HG03135 (cell line): ENCODE measurements around the gene NRCAM.
"Not testable (repeated sequence)": the region's sequence is repeated elsewhere in the genome, so short reads cannot be mapped to it uniquely, and the experiment has no call there.

Source experiments
- ATAC-seq: cut with Tn5 transposase; IDR thresholded peaks from one replicate; pipeline ENCODE4 v1.9.1; 2021; ENCODE audit warnings: mild to moderate bottlenecking, moderate library complexity; ENCODE audit not compliant: unreplicated experiment

NRCAM gene

GRCh38 chr7:108403597-108404217 is 52.5 kb downstream of the NRCAM start:
- ATAC-seq: no peak

- ATAC-seq: no peak
Measured at GRCh38 chr7:108402865-108403264, 53.4 kb downstream of the NRCAM start.

GRCh38 chr7:108396080-108396479 is 60.2 kb downstream of the NRCAM start:
- no peak for ATAC-seq

- ATAC-seq: no peak
Measured at GRCh38 chr7:108395426-108395825, 60.8 kb downstream of the NRCAM start.

- ATAC-seq: not testable (repeated sequence)
Measured at GRCh38 chr7:108393097-108393496, 63.1 kb downstream of the NRCAM start.

- ATAC-seq: not testable (repeated sequence)
Measured at GRCh38 chr7:108387686-108388085, 68.5 kb downstream of the NRCAM start.

GRCh38 chr7:108385834-108386422 is 70.3 kb downstream of the NRCAM start:
- ATAC-seq: no peak

GRCh38 chr7:108384716-108385483 is 71.3 kb downstream of the NRCAM start:
- ATAC-seq: no peak

GRCh38 chr7:108382932-108383331 is 73.3 kb downstream of the NRCAM start:
- no peak for ATAC-seq

- no peak for ATAC-seq
Measured at GRCh38 chr7:108380517-108380916, 75.7 kb downstream of the NRCAM start.

GRCh38 chr7:108376206-108376605 is 80.0 kb downstream of the NRCAM start:
- no peak for ATAC-seq

- ATAC-seq: no peak
Measured at GRCh38 chr7:108375668-108376067, 80.6 kb downstream of the NRCAM start.

GRCh38 chr7:108374899-108375298 is 81.3 kb downstream of the NRCAM start:
- ATAC-seq: no peak

- ATAC-seq: no peak
Measured at GRCh38 chr7:108372618-108373017, 83.6 kb downstream of the NRCAM start.

- no peak for ATAC-seq
Measured at GRCh38 chr7:108370616-108371015, 85.6 kb downstream of the NRCAM start.

GRCh38 chr7:108368466-108368865 is 87.8 kb downstream of the NRCAM start:
- no peak for ATAC-seq

GRCh38 chr7:108367946-108368345 is 88.3 kb downstream of the NRCAM start:
- no peak for ATAC-seq

GRCh38 chr7:108367314-108367713 is 88.9 kb downstream of the NRCAM start:
- no peak for ATAC-seq

- no peak for ATAC-seq
Measured at GRCh38 chr7:108363659-108364058, 92.6 kb downstream of the NRCAM start.

GRCh38 chr7:108360058-108360800 is 96.0 kb downstream of the NRCAM start:
- ATAC-seq: no peak

- ATAC-seq: no peak
Measured at GRCh38 chr7:108358553-108358952, 97.7 kb downstream of the NRCAM start.
